Panc1 (cell line): ENCODE results near the gene YOD1.

Experiments
- POLR2AphosphoS5 ChIP-seq: IDR thresholded peaks from 2 replicates; pipeline ENCODE4 v1.6.1; 2012; ENCODE audit warnings: mild to moderate bottlenecking, low read depth, low read length, moderate library complexity
- SIN3A ChIP-seq: IDR thresholded peaks from 2 replicates; pipeline ENCODE4 v1.6.1; 2012; ENCODE audit warnings: low read depth, mild to moderate bottlenecking, low read length, moderate library complexity, borderline replicate concordance; ENCODE audit not compliant: insufficient read depth
- TCF7L2 ChIP-seq: IDR thresholded peaks from 2 replicates; pipeline ENCODE4 v1.6.1; 2011; ENCODE audit warnings: mild to moderate bottlenecking, low read depth, low read length, inconsistent platforms
- TF ChIP-seq, protein P1 (sequence below): fragments of 450-650 bp; IDR thresholded peaks from 2 replicates; pipeline ENCODE4 v1.5.1; 2017; ENCODE audit warnings: mild to moderate bottlenecking
- TF ChIP-seq, protein P2 (sequence below), 2 experiments: IDR thresholded peaks; 2 replicates each; pipeline ENCODE4 v1.6.1; 2011 to 2012; ENCODE audit warnings: low read depth in 2 of 2, control low read depth in 1 of 2, low read length in 1 of 2, mild to moderate bottlenecking in 1 of 2, moderate library complexity in 1 of 2; ENCODE audit not compliant: insufficient read depth in 1 of 2

DNA sequence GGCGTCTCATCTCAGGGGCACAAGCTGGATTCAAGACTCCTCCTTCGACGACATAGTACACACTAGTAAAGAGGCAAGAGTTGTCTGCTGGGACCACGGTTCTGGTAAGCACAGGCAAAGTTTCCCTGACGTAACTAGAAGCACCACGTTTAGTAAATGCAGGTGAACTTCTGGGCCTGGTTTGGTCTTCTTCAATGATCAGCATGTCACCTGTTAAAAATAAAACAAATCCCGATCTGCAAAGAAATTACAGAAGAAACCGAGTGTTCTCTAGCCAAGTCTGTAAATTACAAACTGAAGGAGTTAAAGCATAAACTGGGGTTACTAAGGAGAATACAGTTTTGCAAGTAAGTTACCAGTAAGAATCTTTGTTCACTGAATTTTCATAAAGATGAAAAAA is 1.5 kb downstream of the YOD1 start:
- TF ChIP-seq, protein P1, sequence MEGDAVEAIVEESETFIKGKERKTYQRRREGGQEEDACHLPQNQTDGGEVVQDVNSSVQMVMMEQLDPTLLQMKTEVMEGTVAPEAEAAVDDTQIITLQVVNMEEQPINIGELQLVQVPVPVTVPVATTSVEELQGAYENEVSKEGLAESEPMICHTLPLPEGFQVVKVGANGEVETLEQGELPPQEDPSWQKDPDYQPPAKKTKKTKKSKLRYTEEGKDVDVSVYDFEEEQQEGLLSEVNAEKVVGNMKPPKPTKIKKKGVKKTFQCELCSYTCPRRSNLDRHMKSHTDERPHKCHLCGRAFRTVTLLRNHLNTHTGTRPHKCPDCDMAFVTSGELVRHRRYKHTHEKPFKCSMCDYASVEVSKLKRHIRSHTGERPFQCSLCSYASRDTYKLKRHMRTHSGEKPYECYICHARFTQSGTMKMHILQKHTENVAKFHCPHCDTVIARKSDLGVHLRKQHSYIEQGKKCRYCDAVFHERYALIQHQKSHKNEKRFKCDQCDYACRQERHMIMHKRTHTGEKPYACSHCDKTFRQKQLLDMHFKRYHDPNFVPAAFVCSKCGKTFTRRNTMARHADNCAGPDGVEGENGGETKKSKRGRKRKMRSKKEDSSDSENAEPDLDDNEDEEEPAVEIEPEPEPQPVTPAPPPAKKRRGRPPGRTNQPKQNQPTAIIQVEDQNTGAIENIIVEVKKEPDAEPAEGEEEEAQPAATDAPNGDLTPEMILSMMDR: no peak
- TF ChIP-seq SIN3A (no peak), POLR2AphosphoS5 (no peak), TCF7L2 (no peak)
- TF ChIP-seq, protein P2, sequence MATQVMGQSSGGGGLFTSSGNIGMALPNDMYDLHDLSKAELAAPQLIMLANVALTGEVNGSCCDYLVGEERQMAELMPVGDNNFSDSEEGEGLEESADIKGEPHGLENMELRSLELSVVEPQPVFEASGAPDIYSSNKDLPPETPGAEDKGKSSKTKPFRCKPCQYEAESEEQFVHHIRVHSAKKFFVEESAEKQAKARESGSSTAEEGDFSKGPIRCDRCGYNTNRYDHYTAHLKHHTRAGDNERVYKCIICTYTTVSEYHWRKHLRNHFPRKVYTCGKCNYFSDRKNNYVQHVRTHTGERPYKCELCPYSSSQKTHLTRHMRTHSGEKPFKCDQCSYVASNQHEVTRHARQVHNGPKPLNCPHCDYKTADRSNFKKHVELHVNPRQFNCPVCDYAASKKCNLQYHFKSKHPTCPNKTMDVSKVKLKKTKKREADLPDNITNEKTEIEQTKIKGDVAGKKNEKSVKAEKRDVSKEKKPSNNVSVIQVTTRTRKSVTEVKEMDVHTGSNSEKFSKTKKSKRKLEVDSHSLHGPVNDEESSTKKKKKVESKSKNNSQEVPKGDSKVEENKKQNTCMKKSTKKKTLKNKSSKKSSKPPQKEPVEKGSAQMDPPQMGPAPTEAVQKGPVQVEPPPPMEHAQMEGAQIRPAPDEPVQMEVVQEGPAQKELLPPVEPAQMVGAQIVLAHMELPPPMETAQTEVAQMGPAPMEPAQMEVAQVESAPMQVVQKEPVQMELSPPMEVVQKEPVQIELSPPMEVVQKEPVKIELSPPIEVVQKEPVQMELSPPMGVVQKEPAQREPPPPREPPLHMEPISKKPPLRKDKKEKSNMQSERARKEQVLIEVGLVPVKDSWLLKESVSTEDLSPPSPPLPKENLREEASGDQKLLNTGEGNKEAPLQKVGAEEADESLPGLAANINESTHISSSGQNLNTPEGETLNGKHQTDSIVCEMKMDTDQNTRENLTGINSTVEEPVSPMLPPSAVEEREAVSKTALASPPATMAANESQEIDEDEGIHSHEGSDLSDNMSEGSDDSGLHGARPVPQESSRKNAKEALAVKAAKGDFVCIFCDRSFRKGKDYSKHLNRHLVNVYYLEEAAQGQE (IDR thresholded peaks at IDR 0.05; ENCODE audit: insufficient read depth in 1 of 2, low read depth in 2 of 2, low read length in 1 of 2): no peak
